PC-3 (cell line): ENCODE measurements around the gene PRR14.

Source experiments
- EZH2 ChIP-seq: fragments of 300-600 bp; sonication (generic); IDR thresholded peaks from one replicate; pipeline ENCODE4 v1.6.1; 2017; ENCODE audit warnings: antibody characterized with exemption, mild to moderate bottlenecking, low read length; ENCODE audit not compliant: unreplicated experiment
- EZH2phosphoT487 ChIP-seq: fragments of 300-600 bp; sonication (generic); IDR thresholded peaks from 2 replicates; pipeline ENCODE4 v1.6.1; 2018; ENCODE audit warnings: mild to moderate bottlenecking, antibody characterized with exemption, low read length, borderline replicate concordance
- TF ChIP-seq, protein P1 (sequence below): fragments of 300-600 bp; sonication (generic); conservative IDR thresholded peaks from 2 replicates; pipeline ENCODE4 v1.5.1; 2017; ENCODE audit warnings: antibody characterized with exemption, low read depth, mild to moderate bottlenecking, low read length

DNA sequence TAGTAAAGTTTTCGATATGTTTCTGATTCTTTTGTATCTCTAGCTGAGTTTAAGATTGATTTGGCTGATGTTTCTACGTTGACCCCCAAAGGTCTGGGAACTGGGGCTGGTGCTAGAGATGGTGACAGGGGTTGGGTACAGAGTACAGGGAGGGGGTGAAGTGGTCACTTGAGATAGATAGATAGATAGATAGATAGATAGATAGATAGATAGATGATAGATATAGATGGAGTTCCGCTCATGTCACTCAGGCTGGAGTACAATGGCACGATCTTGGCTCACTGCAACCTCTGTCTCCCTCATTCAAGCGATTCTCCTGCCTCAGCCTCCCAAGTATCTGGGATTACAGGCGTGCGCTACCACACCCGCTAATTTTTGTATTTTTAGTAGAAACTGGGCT lies 5.6 kb downstream of the PRR14 start:
- TF ChIP-seq, protein P1, sequence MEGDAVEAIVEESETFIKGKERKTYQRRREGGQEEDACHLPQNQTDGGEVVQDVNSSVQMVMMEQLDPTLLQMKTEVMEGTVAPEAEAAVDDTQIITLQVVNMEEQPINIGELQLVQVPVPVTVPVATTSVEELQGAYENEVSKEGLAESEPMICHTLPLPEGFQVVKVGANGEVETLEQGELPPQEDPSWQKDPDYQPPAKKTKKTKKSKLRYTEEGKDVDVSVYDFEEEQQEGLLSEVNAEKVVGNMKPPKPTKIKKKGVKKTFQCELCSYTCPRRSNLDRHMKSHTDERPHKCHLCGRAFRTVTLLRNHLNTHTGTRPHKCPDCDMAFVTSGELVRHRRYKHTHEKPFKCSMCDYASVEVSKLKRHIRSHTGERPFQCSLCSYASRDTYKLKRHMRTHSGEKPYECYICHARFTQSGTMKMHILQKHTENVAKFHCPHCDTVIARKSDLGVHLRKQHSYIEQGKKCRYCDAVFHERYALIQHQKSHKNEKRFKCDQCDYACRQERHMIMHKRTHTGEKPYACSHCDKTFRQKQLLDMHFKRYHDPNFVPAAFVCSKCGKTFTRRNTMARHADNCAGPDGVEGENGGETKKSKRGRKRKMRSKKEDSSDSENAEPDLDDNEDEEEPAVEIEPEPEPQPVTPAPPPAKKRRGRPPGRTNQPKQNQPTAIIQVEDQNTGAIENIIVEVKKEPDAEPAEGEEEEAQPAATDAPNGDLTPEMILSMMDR: no peak
- TF ChIP-seq EZH2phosphoT487 (no peak), EZH2 (no peak)
